Activated naive CD4-positive, alpha-beta T cell treated with anti-CD3 and anti-CD28 coated beads, Interleukin-2, amount 50 U/mL, for 72 hours (primary cell): ENCODE data around the gene ASB16. TPM values are rescaled to one million over a fixed set of nuclear protein-coding genes. Genes with fewer than 3 reads are reported as not detected.
A peak's percentile ranks its signal among the peaks of the same experiment; 100 is the strongest.

ENCODE experiments used
- ATAC-seq, 2 donors: fragments of 150-1000 bp; cut with Tn5 transposase; 2 replicates each; pipeline ENCODE4 v1.10.0; 2021; ENCODE audit warnings: mild to moderate bottlenecking in 2 of 2, moderate library complexity in 2 of 2
- DNase-seq, 2 donors: peaks; one replicate each; pipeline ENCODE4 v3.0.0; 2021 to 2022; ENCODE audit warnings: low spot score in 2 of 2
- H3K27ac Mint-ChIP-seq, 2 donors: one replicate each; pipeline ENCODE4 v1.8.0; 2022; ENCODE audit warnings: mild to moderate bottlenecking in 2 of 2, mixed read lengths in 2 of 2
- H3K36me3 Mint-ChIP-seq, 2 donors: one replicate each; pipeline ENCODE4 v1.8.0; 2022; ENCODE audit warnings: mixed read lengths in 2 of 2
- H3K9me3 Mint-ChIP-seq, 2 donors: one replicate each; pipeline ENCODE4 v1.8.0; 2022; ENCODE audit warnings: mixed read lengths in 2 of 2
- total RNA-seq, 2 donors: library from RNA; stranded (reverse); gene quantifications; one replicate each; pipeline ENCODE4 v1.2.3, GENCODE V29; 2022

The ASB16 gene
- total RNA-seq, 2 donors from 2014 or later, result 0.39 to 0.52 TPM

GRCh38 chr17:44212507-44213402 lies 42.3 kb downstream of the ASB16 start:
- Mint-ChIP-seq H3K36me3 (peaks cover 42 to 61% of the 10 kb centered on the region in 2 donors), H3K27ac (peak overlapping the region; percentile 46 to 84), H3K9me3 (no peaks in the 10 kb centered on the region)
- ATAC-seq (no peak), DNase-seq (no peak)

- H3K27ac Mint-ChIP-seq, result peak overlapping the region; percentile 46 to 91
Observed at GRCh38 chr17:44213403-44214229, 43.1 kb downstream of the ASB16 start.

GRCh38 chr17:44214230-44214494 lies 43.7 kb downstream of the ASB16 start:
- Mint-ChIP-seq H3K27ac (peak overlapping the region; percentile 46 to 91), H3K36me3 (peaks cover 46 to 56% of the 10 kb centered on the region in 2 donors), H3K9me3 (no peaks in the 10 kb centered on the region)
- ATAC-seq (no peak), DNase-seq (no peak)

More at GRCh38 chr17:44213403-44214229, 43.1 kb downstream of the ASB16 start:
- ATAC-seq, result no peak
- DNase-seq, result no peak
- Mint-ChIP-seq H3K36me3 (peaks cover 46 to 58% of the 10 kb centered on the region in 2 donors), H3K9me3 (no peaks in the 10 kb centered on the region)

GRCh38 chr17:44214896-44215295 lies 44.4 kb downstream of the ASB16 start:
- Mint-ChIP-seq H3K36me3 (peaks cover 46 to 49% of the 10 kb centered on the region in 2 donors), H3K27ac (peak overlapping the region; percentile 46 to 69), H3K9me3 (no peaks in the 10 kb centered on the region)
- ATAC-seq (no peak), DNase-seq (no peak)

GRCh38 chr17:44216173-44216572 lies 45.7 kb downstream of the ASB16 start:
- H3K27ac Mint-ChIP-seq, result peak overlapping the region; percentile 46 to 88
- no peaks in the 10 kb centered on the region for H3K9me3 Mint-ChIP-seq
- no peak for DNase-seq
- no peak for ATAC-seq
- peaks cover 43 to 47% of the 10 kb centered on the region in 2 donors for H3K36me3 Mint-ChIP-seq

GRCh38 chr17:44216694-44217093 lies 46.2 kb downstream of the ASB16 start:
- Mint-ChIP-seq H3K27ac (peak overlapping the region; percentile 46 to 91), H3K36me3 (peaks cover 38 to 47% of the 10 kb centered on the region in 2 donors), H3K9me3 (no peaks in the 10 kb centered on the region)
- no peak for ATAC-seq
- DNase-seq, result no peak

- ATAC-seq, result peak in 1 of 2 donors; percentile 1
- H3K27ac Mint-ChIP-seq, result peak overlapping the region; percentile 46 to 95
- H3K36me3 Mint-ChIP-seq, result peaks cover 37 to 47% of the 10 kb centered on the region in 2 donors
- no peaks in the 10 kb centered on the region for H3K9me3 Mint-ChIP-seq
- no peak for DNase-seq
Observed at GRCh38 chr17:44217738-44218343, 47.3 kb downstream of the ASB16 start.

- H3K9me3 Mint-ChIP-seq, result no peaks in the 10 kb centered on the region
- peaks cover 33 to 44% of the 10 kb centered on the region in 2 donors for H3K36me3 Mint-ChIP-seq
- H3K27ac Mint-ChIP-seq, result peak overlapping the region; percentile 46 to 95
- peak; percentile 88 to 92 for DNase-seq
- peak; percentile 57 to 58 for ATAC-seq
Observed at GRCh38 chr17:44218344-44219107, 48.0 kb downstream of the ASB16 start.

GRCh38 chr17:44219108-44219615 lies 48.7 kb downstream of the ASB16 start:
- H3K27ac Mint-ChIP-seq, result no peak overlapping the region
- ATAC-seq, result peak; percentile 42 to 58
- H3K9me3 Mint-ChIP-seq, result no peaks in the 10 kb centered on the region
- peak; percentile 79 to 80 for DNase-seq
- peaks cover 32 to 37% of the 10 kb centered on the region in 2 donors for H3K36me3 Mint-ChIP-seq

GRCh38 chr17:44219616-44220212 lies 49.2 kb downstream of the ASB16 start, which contains the start of gene UBTF:
TSS of gene UBTF (minus strand) at chr17:44219675. CDS start at chr17:44218229, 1,446 bp downstream.
- DNase-seq (no peak), ATAC-seq (peak; percentile 4 to 25)
- no peaks in the 10 kb centered on the region for H3K9me3 Mint-ChIP-seq
- peaks cover 30 to 32% of the 10 kb centered on the region in 2 donors for H3K36me3 Mint-ChIP-seq
- H3K27ac Mint-ChIP-seq, result peak within 1 kb of the TSS; percentile 85 to 94

- no peaks in the 10 kb centered on the region for H3K9me3 Mint-ChIP-seq
- H3K36me3 Mint-ChIP-seq, result peaks cover 24% of the 10 kb centered on the region in 2 donors
- H3K27ac Mint-ChIP-seq, result peak overlapping the region; percentile 85 to 94
- DNase-seq (peak; percentile 52 to 68), ATAC-seq (peak; percentile 5 to 23)
Observed at GRCh38 chr17:44220213-44221083, 49.9 kb downstream of the ASB16 start.

- Mint-ChIP-seq H3K27ac (peak overlapping the region; percentile 85 to 92), H3K36me3 (peaks cover 16 to 17% of the 10 kb centered on the region in 2 donors), H3K9me3 (no peaks in the 10 kb centered on the region)
- DNase-seq, result peak; percentile 66 to 68
- ATAC-seq, result peak; percentile 38 to 49
Observed at GRCh38 chr17:44221084-44221861, 50.8 kb downstream of the ASB16 start.

- Mint-ChIP-seq H3K36me3 (peaks cover 11 to 12% of the 10 kb centered on the region in 2 donors), H3K9me3 (no peaks in the 10 kb centered on the region), H3K27ac (peak overlapping the region; percentile 85 to 92)
- ATAC-seq (no peak), DNase-seq (peak in 1 of 2 donors; percentile 34)
Observed at GRCh38 chr17:44221862-44222111, 51.3 kb downstream of the ASB16 start.
